Measurements from ENCODE around the gene ADCY7. TPM values are rescaled to one million over a fixed set of nuclear protein-coding genes. Genes with fewer than 3 reads are reported as not detected.

The ADCY7 gene
- total RNA-seq, 4 donors from 2014 or later, result 4.6 to 44.9 (median 14.1) TPM

- Histone ChIP-seq H3K27ac (peak overlapping the region; percentile 68 to 83 (median 74)), H3K4me1 (peaks cover 9 to 35% (median 19%) of the 10 kb centered on the region in 4 donors), H3K36me3 (no peaks in the 10 kb centered on the region), H3K9me3 (no peaks in the 10 kb centered on the region), H3K27me3 (no peaks in the 10 kb centered on the region), H3K4me3 (peak overlapping the region in 1 of 4 donors; percentile 47)
- in situ Hi-C loops (cut with MboI; ENCODE audit: low pct_ligation_motif_present in 1 of 4, low pct_unique_long_range_greater_than_20kb in 1 of 4, low sequenced_read_pairs in 3 of 4) (no loop called here), intact Hi-C loops (cut with DNase I; ENCODE audit: low total_unique reads) (no loop called here)
- 57% methylated on average over 3 of the region's 3 CpGs; no CpG with 5 or more reads in 1 of the 2 donors for WGBS, 2 donors (ENCODE audit: low coverage in 1 of 2)
- TF ChIP-seq POLR2AphosphoS5 (IDR thresholded peaks at IDR 0.05) (no peak), POLR2A (IDR thresholded peaks at IDR 0.05) (no peak), EP300 (IDR thresholded peaks at IDR 0.05; ENCODE audit: low read depth) (no peak), CTCF (IDR thresholded peaks at IDR 0.05) (no peak)
- DNase-seq, result no peak
These were observed 1.3 kb downstream of the ADCY7 start for GRCh38 chr16:50267651-50268050.

- H3K36me3 ChIP-seq, result no peaks in the 10 kb centered on the region
- intact Hi-C loops (cut with DNase I; ENCODE audit: low total_unique reads), result no loop called here
- H3K4me3 ChIP-seq, result no peak overlapping the region
- H3K4me1 ChIP-seq, result peaks cover 9 to 37% (median 21%) of the 10 kb centered on the region in 4 donors
- no peak for TF ChIP-seq EP300 (IDR thresholded peaks at IDR 0.05; ENCODE audit: low read depth)
- TF ChIP-seq POLR2A (IDR thresholded peaks at IDR 0.05), result no peak
- TF ChIP-seq POLR2AphosphoS5 (IDR thresholded peaks at IDR 0.05), result no peak
- TF ChIP-seq CTCF (IDR thresholded peaks at IDR 0.05), result no peak
- in situ Hi-C loops (cut with MboI; ENCODE audit: low pct_ligation_motif_present in 1 of 4, low pct_unique_long_range_greater_than_20kb in 1 of 4, low sequenced_read_pairs in 3 of 4), result no loop called here
- WGBS, 2 donors (ENCODE audit: low coverage in 1 of 2), result 80% methylated on average over 5 of the region's 5 CpGs; no CpG with 5 or more reads in 1 of the 2 donors
- no peak for DNase-seq
- H3K9me3 ChIP-seq, result no peaks in the 10 kb centered on the region
- peak overlapping the region in 2 of 4 donors; percentile 71 to 83 for H3K27ac ChIP-seq
- H3K27me3 ChIP-seq, result no peaks in the 10 kb centered on the region
These were observed 2.0 kb downstream of the ADCY7 start for GRCh38 chr16:50268352-50268751.

- intact Hi-C loops (cut with DNase I; ENCODE audit: low total_unique reads), result no loop called here
- H3K4me3 ChIP-seq, result no peak overlapping the region
- no peak for TF ChIP-seq POLR2AphosphoS5 (IDR thresholded peaks at IDR 0.05)
- TF ChIP-seq CTCF (IDR thresholded peaks at IDR 0.05), result no peak
- TF ChIP-seq EP300 (IDR thresholded peaks at IDR 0.05; ENCODE audit: low read depth), result no peak
- TF ChIP-seq POLR2A (IDR thresholded peaks at IDR 0.05), result no peak
- WGBS, 2 donors (ENCODE audit: low coverage in 1 of 2), result 91 to 100% methylated on average over 4 to 12 of the region's 13 CpGs
- DNase-seq, result no peak
- no peaks in the 10 kb centered on the region for H3K27me3 ChIP-seq
- no peak overlapping the region for H3K27ac ChIP-seq
- in situ Hi-C loops (cut with MboI; ENCODE audit: low pct_ligation_motif_present in 1 of 4, low pct_unique_long_range_greater_than_20kb in 1 of 4, low sequenced_read_pairs in 3 of 4), result no loop called here
- no peaks in the 10 kb centered on the region for H3K9me3 ChIP-seq
- H3K4me1 ChIP-seq, result peaks cover 9 to 42% (median 23%) of the 10 kb centered on the region in 4 donors
- H3K36me3 ChIP-seq, result no peaks in the 10 kb centered on the region
These were observed 2.8 kb downstream of the ADCY7 start for GRCh38 chr16:50269061-50269705.

GRCh38 chr16:50269769-50270509 is 3.6 kb downstream of the ADCY7 start:
- Histone ChIP-seq H3K27ac (no peak overlapping the region), H3K4me3 (no peak overlapping the region), H3K27me3 (no peaks in the 10 kb centered on the region), H3K36me3 (no peaks in the 10 kb centered on the region), H3K9me3 (no peaks in the 10 kb centered on the region), H3K4me1 (peaks cover 9 to 43% (median 23%) of the 10 kb centered on the region in 4 donors)
- DNase-seq, result no peak
- intact Hi-C loops (cut with DNase I; ENCODE audit: low total_unique reads) (no loop called here), in situ Hi-C loops (cut with MboI; ENCODE audit: low pct_ligation_motif_present in 1 of 4, low pct_unique_long_range_greater_than_20kb in 1 of 4, low sequenced_read_pairs in 3 of 4) (no loop called here)
- TF ChIP-seq POLR2A (IDR thresholded peaks at IDR 0.05) (no peak), POLR2AphosphoS5 (IDR thresholded peaks at IDR 0.05) (no peak), CTCF (IDR thresholded peaks at IDR 0.05) (no peak), EP300 (IDR thresholded peaks at IDR 0.05; ENCODE audit: low read depth) (no peak)
- WGBS, 2 donors (ENCODE audit: low coverage in 1 of 2), result 88 to 100% methylated on average over 1 to 12 of the region's 12 CpGs
